HG03064 (cell line): Measurements from ENCODE around the gene GTF3C1.
"Not testable (repeated sequence)": the region's sequence is repeated elsewhere in the genome, so short reads cannot be mapped to it uniquely, and the experiment has no call there.

ENCODE experiments used
- ATAC-seq: cut with Tn5 transposase; IDR thresholded peaks from one replicate; pipeline ENCODE4 v1.9.1; 2021; ENCODE audit warnings: low read depth; ENCODE audit not compliant: unreplicated experiment

Gene GTF3C1

DNA sequence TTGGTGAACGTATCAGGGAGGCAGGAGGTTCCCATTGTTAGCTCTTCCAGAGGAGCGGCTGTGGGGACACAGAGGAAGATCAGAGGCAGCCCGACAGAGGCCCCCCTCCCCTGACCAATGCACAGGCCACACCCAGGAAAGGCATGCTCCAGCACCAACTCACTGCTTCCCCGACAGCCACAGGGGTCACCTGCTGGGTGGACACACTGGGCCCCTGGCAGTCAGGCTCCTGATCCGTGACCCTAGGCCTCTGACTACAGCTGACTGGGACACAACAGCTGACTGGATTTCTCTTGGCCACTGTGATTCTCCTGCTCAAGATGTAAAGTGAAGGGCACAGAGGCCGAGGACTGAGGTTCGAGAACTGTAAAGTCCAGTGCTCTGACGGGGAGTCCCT lies 84.2 kb downstream of the GTF3C1 start:
- ATAC-seq: no peak

GRCh38 chr16:27464626-27465482 lies 84.9 kb downstream of the GTF3C1 start:
- ATAC-seq: no peak

GRCh38 chr16:27463741-27464591 lies 85.7 kb downstream of the GTF3C1 start:
- no peak for ATAC-seq

- no peak for ATAC-seq
Measured at GRCh38 chr16:27462846-27463682, 86.6 kb downstream of the GTF3C1 start.

DNA sequence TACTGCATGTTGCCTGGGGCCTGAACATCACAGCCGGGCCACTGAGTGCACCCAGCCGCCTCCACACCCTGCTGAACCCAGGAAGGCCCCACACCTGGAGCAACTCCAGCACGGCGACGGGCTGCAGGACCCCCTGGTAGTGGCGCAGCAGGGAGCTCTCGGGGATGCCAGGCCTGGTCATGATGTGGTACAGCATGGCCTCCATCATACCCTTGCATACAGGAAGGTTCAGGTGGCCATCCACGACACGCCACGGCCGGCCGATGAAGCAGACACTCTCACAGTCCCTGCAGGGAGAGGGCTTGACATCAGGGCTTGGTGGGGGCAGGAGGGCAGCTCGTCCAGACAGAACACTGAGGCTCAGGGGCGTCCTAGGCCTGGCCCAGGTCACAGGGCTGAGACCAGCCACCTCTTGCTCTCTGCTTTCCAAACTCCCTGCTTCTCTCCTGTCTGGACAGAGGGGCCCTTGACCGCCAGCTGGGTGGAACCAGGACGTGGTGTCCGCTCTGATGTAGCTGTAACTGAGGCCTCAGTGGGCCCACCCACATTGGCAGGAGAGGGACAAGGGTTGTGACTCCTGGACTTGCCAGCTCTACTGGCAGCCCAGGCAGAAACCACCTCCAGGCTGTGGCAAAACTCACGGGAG lies 87.4 kb downstream of the GTF3C1 start:
- no peak for ATAC-seq

GRCh38 chr16:27461483-27462171 lies 88.1 kb downstream of the GTF3C1 start:
- ATAC-seq: no peak

DNA sequence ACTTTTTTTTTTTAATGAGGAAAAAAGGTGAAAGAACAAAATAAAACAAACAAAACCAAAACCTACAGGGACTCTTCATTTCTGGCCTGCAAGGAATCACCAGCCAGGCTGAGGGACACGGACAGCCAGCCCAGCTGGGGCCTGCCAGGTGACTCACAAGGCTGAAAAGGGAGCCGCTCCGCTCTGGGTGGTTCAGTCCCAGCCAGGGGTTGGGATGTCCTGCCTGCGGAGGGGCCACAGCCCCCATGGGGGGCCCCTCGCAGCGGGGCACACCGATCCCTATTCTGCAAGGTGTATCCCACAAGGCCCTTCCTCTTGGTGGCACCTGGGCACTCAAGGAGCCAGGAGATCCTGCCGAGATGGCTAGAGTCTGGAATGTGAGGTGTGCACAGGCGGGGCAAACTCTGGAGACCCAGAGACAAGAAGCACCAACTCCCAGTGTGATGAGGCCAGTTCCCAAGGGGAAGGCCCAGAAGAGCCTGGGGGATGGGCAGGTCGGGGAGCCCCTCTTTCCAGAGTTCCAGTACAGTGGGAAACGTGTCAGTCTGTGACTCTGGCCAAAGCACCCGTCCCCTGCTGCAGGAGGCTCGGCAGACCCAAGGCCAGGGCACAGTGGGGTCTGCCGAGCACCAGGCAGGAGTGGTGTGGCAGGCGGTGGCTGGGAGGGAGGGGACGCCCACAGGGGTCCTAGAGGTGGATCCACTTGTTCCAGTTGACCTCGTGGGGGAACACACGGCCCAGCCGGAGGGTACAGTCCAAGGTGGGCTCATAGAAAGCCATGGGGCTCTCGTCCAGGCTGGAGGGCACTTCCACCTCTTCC lies 88.8 kb downstream of the GTF3C1 start:
- ATAC-seq: no peak

- ATAC-seq: no peak
Measured at GRCh38 chr16:27460213-27460612, 89.5 kb downstream of the GTF3C1 start.

DNA sequence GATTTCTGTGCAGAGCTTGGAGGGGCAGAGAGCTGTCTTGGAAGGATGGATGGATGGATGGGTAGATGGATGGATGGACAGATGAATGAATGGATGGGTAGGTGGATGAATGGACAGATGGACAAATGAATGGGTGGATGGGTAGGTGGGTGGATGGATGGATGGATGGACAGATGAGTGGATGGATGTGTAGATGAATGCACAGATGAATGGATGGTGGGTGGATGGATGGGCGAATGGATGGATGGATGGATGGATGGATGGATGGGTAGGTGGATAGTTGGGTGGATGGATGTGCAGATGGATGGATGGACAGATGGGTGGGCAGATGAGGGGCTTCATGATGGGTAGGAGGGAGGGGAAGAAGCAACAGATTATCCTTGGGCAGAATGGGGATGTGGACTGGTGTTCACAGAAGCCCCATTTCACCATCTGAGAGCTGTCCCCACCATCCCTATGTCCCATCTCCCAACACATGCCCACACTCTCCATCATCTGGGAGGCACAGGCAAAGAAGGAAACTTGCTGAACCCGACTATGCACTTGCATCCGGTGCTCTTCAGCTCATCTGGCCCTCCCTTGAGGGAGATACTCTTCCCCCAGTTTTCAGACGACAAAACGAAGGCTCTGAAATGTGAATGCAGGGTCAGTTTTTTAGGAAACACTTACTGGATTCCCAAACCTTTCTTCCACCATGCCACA lies 90.6 kb downstream of the GTF3C1 start:
- no peak for ATAC-seq

DNA sequence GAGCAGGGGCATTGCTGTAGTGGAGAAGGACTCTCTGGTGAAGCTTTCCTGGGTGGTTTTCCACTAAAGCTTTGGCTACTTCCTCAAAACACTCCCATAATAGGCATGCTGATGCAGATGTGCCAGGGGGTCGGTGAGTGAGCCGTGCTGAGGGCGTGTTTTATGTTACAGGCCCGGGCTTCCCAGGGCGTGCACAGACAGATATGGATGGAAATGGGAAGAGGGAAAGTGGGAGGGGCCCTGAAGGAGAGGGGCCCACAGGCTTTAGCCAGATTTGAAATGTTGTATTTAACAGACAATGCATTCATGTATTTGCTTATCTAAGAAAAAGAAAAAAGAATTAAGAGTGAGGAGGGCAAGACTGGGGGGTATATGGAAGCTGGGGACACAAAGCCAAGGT lies 91.5 kb downstream of the GTF3C1 start:
- no peak for ATAC-seq

DNA sequence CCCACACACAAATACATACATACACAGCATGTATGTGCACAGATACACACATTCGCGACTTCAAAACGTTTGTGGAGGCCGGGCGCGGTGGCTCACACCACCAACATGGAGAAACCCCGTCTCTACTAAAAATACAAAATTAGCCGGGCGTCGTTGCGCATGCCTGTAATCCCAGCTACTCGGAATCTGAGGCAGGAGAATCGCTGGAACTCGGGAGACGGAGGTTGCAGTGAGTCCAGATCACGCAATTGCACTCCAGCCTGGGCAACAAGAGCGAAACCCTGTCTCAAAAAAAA lies 92.2 kb downstream of the GTF3C1 start:
- not testable (repeated sequence) for ATAC-seq

- no peak for ATAC-seq
Measured at GRCh38 chr16:27455700-27456099, 94.0 kb downstream of the GTF3C1 start.

DNA sequence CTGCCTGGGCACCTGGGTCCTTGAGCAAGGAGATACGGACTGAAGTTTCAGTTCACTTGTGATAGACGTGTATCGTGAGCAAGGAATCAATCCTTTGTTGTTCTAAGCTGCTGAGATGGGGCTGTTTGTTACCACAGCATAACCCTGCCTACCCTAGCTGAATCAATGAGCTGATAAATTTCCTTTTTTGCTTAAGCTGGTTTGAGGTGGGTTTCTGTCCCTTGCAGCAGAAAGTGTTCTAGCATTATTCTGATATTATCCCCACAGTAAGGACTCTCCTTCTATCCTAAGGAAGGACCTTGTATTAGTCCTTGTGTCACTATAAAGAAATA lies 96.3 kb downstream of the GTF3C1 start:
- no peak for ATAC-seq

DNA sequence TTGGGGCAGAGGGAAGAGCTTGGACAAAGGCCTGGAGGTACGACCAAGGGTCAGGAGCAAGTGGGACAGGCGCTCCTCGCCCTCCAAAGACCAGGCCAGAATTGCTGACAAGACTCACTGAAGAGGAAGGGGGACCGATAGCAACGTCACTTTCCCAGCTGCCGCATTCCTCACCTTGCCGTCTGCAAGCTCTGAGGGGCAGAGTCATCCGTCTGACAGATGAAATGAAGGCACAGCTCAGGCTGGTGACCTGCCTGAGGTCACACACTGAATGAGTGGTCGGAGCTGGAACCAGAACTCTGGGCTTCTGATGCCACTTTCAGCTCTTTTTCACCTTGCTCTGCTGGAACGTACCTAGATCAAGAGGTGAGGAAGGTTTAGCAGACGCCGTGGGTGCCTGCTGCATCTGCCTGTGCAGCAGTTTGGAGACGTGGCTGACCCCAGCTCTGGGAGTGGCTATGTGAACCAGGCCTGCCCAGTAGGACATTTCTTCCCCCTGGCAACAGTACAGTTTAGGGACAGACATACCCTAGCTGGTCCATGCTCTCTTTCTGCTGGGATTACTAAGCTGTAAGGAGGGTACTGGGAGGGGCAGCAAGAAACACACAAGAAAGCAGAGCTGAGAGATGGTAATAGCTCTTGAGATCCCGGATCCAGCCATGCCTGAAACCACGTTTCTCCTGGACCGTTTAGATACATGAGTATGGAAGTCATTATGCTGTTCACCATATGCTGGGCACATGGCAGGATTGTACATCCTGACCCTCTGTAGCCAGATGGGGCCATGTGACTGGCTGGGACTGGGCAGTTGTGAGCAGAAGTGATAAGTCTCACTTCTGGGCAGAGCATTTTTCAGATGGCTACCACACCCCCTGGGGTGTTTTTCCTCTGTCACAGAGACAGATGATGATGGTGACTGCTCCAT lies 96.9 kb downstream of the GTF3C1 start:
- no peak for ATAC-seq

- no peak for ATAC-seq
Measured at GRCh38 chr16:27450196-27450549, 99.5 kb downstream of the GTF3C1 start.

DNA sequence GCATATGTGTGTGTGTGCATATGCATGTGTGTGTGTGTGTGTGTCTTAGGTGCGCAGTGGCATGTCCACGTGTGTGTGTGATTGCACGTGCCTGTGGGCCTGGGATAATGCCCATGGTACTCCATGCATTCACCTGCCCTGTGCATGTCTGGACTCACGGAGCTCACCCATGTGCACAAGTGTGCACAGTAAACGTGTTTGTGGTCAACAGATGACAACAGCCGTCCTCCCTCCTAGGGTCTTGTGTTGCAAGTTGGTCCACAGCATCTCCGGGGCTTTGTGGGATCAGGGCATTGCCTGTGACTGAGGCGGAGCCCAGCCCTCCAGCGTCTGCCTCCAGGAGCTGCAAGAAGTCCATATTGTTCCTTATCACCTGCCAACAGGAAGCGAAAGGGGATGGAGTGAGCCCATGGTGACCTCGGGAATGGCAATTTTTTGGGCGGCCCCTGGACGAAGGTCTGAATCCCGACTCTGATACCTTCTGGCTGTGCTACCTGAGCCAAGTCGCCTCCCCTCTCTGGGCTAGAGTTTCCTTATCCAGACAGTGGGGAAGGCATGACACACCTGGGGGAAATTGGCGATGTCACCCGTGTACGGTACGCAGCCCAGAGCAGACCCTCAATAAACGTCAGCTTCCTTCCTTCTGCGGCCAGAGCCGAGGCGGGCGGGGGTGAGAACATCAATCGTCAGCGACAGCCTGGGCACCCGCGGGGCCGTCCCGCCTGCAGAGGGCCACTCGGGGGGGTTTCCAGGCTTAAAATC lies 100.1 kb downstream of the GTF3C1 start:
- no peak for ATAC-seq
